H1 (cell line): ENCODE measurements around the gene CPM. TPM values are rescaled to one million over a fixed set of nuclear protein-coding genes. Genes with fewer than 3 reads are reported as not detected.

Experiments used
- CTCF ChIA-PET: fragments of 300-600 bp; sonication (Branson Sonifier 250); formaldehyde crosslinking; loops from one replicate; lab custom pipeline; 2021; ENCODE audit not compliant: partially characterized antibody; lab: Charles Lee
- POLR2A ChIA-PET: fragments of 300-600 bp; sonication (Branson Sonifier 250); formaldehyde crosslinking; loops from one replicate; lab custom pipeline; 2021; ENCODE audit warnings: inconsistent platforms; ENCODE audit not compliant: partially characterized antibody; lab: Charles Lee
- DNase-seq, 2 experiments: peaks; one replicate each; pipeline versions ENCODE4 v3.0.0 to v3.0.0-alpha.2; 2010 to 2022; ENCODE audit warnings: low spot score in 2 of 2, low read depth in 1 of 2, mixed read lengths in 1 of 2
- FAIRE-seq: peaks from 2 replicates; lab custom pipeline; 2011; peaks lifted over from hg19 to GRCh38; lab: Jason Lieb, UNC
- H2AFZ ChIP-seq: 2 replicates; pipeline ENCODE4 v1.8.1; 2012; ENCODE audit warnings: low read length, inconsistent platforms
- H2AK5ac ChIP-seq: 2 replicates; pipeline ENCODE4 v1.6.1; 2013; ENCODE audit warnings: low read depth, low read length
- H2BK120ac ChIP-seq: replicated peaks from 2 replicates; pipeline ENCODE3; 2013; ENCODE audit warnings: low read depth, low read length, inconsistent platforms
- H2BK12ac ChIP-seq: 2 replicates; pipeline ENCODE4 v1.6.1; 2013; ENCODE audit warnings: low read depth, low read length
- H2BK15ac ChIP-seq: 2 replicates; pipeline ENCODE4 v1.6.1; 2013; ENCODE audit warnings: low read length
- H2BK20ac ChIP-seq: 2 replicates; pipeline ENCODE4 v1.6.1; 2013; ENCODE audit warnings: low read length
- H2BK5ac ChIP-seq: 2 replicates; pipeline ENCODE4 v1.6.1; 2013; ENCODE audit warnings: low read depth, low read length
- H3K14ac ChIP-seq: 2 replicates; pipeline ENCODE4 v1.6.1; 2013; ENCODE audit warnings: inconsistent platforms; ENCODE audit not compliant: insufficient read length
- H3K18ac ChIP-seq: 2 replicates; pipeline ENCODE4 v1.6.1; 2013; ENCODE audit warnings: low read length; ENCODE audit errors: extremely low read depth
- H3K23ac ChIP-seq: 2 replicates; pipeline ENCODE4 v1.6.1; 2013; ENCODE audit warnings: inconsistent platforms; ENCODE audit not compliant: insufficient read length
- H3K23me2 ChIP-seq: 2 replicates; pipeline ENCODE4 v1.6.1; 2013; ENCODE audit warnings: low read depth, low read length
- H3K27ac ChIP-seq: 2 replicates; pipeline ENCODE4 v1.6.1; 2011; ENCODE audit warnings: low read depth, low read length, inconsistent platforms
- H3K27me3 ChIP-seq, 4 experiments: replicated peaks in 1 of 4; 1 replicate in 1 of 4; 2 replicates in 3 of 4; pipeline versions ENCODE4 v1.6.1 to v1.8.1; 2011 to 2013; ENCODE audit warnings: low read length in 3 of 4, mild to moderate bottlenecking in 3 of 4, inconsistent platforms in 2 of 4, mixed read lengths in 2 of 4, moderate library complexity in 1 of 4; ENCODE audit not compliant: control insufficient read depth in 3 of 4, insufficient read depth in 3 of 4; ENCODE audit errors: extremely low read depth in 1 of 4
- H3K36me3 ChIP-seq, 4 experiments: 2 replicates each; pipeline versions ENCODE4 v1.6.1 to v1.8.1; 2011 to 2013; ENCODE audit warnings: mild to moderate bottlenecking in 4 of 4, low read length in 3 of 4, moderate library complexity in 2 of 4, control low read depth in 1 of 4, inconsistent platforms in 1 of 4; ENCODE audit not compliant: insufficient read depth in 4 of 4, control insufficient read depth in 2 of 4
- H3K4ac ChIP-seq: replicated peaks from 2 replicates; pipeline ENCODE3; 2013; ENCODE audit warnings: low read length, low read depth, mixed read lengths, inconsistent platforms; ENCODE audit not compliant: insufficient read length
- H3K4me1 ChIP-seq, 4 experiments: replicated peaks in 1 of 4; 1 replicate in 1 of 4; 2 replicates in 3 of 4; pipeline versions ENCODE4 v1.6.1 to v1.8.1; 2011 to 2013; ENCODE audit warnings: low read length in 3 of 4, inconsistent platforms in 2 of 4, mixed read lengths in 1 of 4; ENCODE audit not compliant: insufficient read depth in 4 of 4, control insufficient read depth in 3 of 4
- H3K4me2 ChIP-seq, 2 experiments: 2 replicates each; pipeline versions ENCODE4 v1.6.1 to v1.8.1; 2011 to 2013; ENCODE audit warnings: low read depth in 2 of 2, low read length in 2 of 2, control low read depth in 1 of 2, inconsistent platforms in 1 of 2, mild to moderate bottlenecking in 1 of 2; ENCODE audit not compliant: insufficient read depth in 1 of 2
- H3K4me3 ChIP-seq, 4 experiments: fragments of 200-600, 300-600 bp in 1 of 4; sonication (generic), shearing (Covaris generic), sonication (Bioruptor Twin) in 1 of 4; 2 replicates each; pipeline versions ENCODE4 v1.5.1 to v1.8.1; 2011 to 2016; ENCODE audit warnings: low read length in 4 of 4, low read depth in 3 of 4, control low read depth in 2 of 4, inconsistent platforms in 2 of 4, mild to moderate bottlenecking in 2 of 4, mixed read lengths in 1 of 4, moderate library complexity in 1 of 4; ENCODE audit not compliant: insufficient read depth in 2 of 4; ENCODE audit errors: extremely low read depth in 1 of 4
- H3K56ac ChIP-seq: replicated peaks from 2 replicates; pipeline ENCODE3; 2013; ENCODE audit warnings: low read depth, mild to moderate bottlenecking, mixed read lengths, low read length, inconsistent platforms; ENCODE audit not compliant: insufficient read length
- H3K79me1 ChIP-seq: 2 replicates; pipeline ENCODE4 v1.6.1; 2013; ENCODE audit warnings: low read depth, low read length, control low read depth
- H3K79me2 ChIP-seq, 2 experiments: 2 replicates each; pipeline versions ENCODE4 v1.6.1 to v1.8.1; 2012 to 2013; ENCODE audit warnings: low read length in 2 of 2, mild to moderate bottlenecking in 2 of 2, inconsistent platforms in 1 of 2; ENCODE audit not compliant: insufficient read depth in 2 of 2, control insufficient read depth in 1 of 2
- H3K9ac ChIP-seq, 4 experiments: replicated peaks in 1 of 4; 1 replicate in 1 of 4; 2 replicates in 3 of 4; pipeline versions ENCODE4 v1.6.1 to v1.8.1; 2011 to 2013; ENCODE audit warnings: low read depth in 3 of 4, low read length in 3 of 4, control low read depth in 2 of 4, mild to moderate bottlenecking in 2 of 4, moderate library complexity in 2 of 4, inconsistent platforms in 1 of 4; ENCODE audit errors: extremely low read depth in 1 of 4
- H3K9me3 ChIP-seq, 2 experiments: 2 replicates each; pipeline versions ENCODE4 v1.6.1 to v1.8.1; 2012 to 2013; ENCODE audit warnings: mild to moderate bottlenecking in 2 of 2, moderate library complexity in 2 of 2, control low read depth in 1 of 2, inconsistent platforms in 1 of 2, low read depth in 1 of 2, low read length in 1 of 2, mixed read lengths in 1 of 2; ENCODE audit not compliant: insufficient read depth in 2 of 2
- H4K20me1 ChIP-seq, 2 experiments: replicated peaks in 1 of 2; 2 replicates each; pipeline versions ENCODE3 to v1.8.1; 2011 to 2013; ENCODE audit warnings: inconsistent platforms in 2 of 2, low read length in 2 of 2, mild to moderate bottlenecking in 1 of 2; ENCODE audit not compliant: insufficient read depth in 2 of 2, control insufficient read depth in 1 of 2
- H4K5ac ChIP-seq: 2 replicates; pipeline ENCODE4 v1.6.1; 2013; ENCODE audit warnings: low read length, low read depth, mixed read lengths, inconsistent platforms; ENCODE audit not compliant: insufficient read length
- H4K8ac ChIP-seq: 2 replicates; pipeline ENCODE4 v1.8.0; 2013; ENCODE audit warnings: mild to moderate bottlenecking, moderate library complexity, low read length, inconsistent platforms; ENCODE audit not compliant: insufficient read depth; ENCODE audit errors: extremely low read depth
- H4K91ac ChIP-seq: replicated peaks from 2 replicates; pipeline ENCODE3; 2013; ENCODE audit warnings: low read length, mixed read lengths, inconsistent platforms; ENCODE audit not compliant: insufficient read length
- CBX5 ChIP-seq: fragments of 300-800, 300-1000 bp; sonication (generic); IDR thresholded peaks from 2 replicates; pipeline ENCODE4 v1.7.1; 2016; ENCODE audit warnings: antibody characterized with exemption, low read length, low read depth
- CBX8 ChIP-seq: fragments of 300-800, 300-1000 bp; sonication (generic); IDR thresholded peaks from 2 replicates; pipeline ENCODE4 v1.7.1; 2016; ENCODE audit warnings: low read depth, low read length, borderline replicate concordance
- CHD1 ChIP-seq: IDR thresholded peaks from 2 replicates; pipeline ENCODE4 v1.6.1; 2012; ENCODE audit warnings: low read depth, low read length, improper control_type of control experiment
- EGR1 ChIP-seq: IDR thresholded peaks from 2 replicates; pipeline ENCODE4 v1.6.1; 2011; ENCODE audit warnings: low read depth, low read length, borderline replicate concordance
- JUND ChIP-seq: IDR thresholded peaks from 2 replicates; pipeline ENCODE4 v1.6.1; 2011; ENCODE audit warnings: mild to moderate bottlenecking, improper control_type of control experiment, low read length
- RXRA ChIP-seq: IDR thresholded peaks from 2 replicates; pipeline ENCODE4 v1.6.1; 2011; ENCODE audit warnings: low read depth, mild to moderate bottlenecking, low read length, moderate library complexity; ENCODE audit not compliant: insufficient read depth
- SP4 ChIP-seq: IDR thresholded peaks from 2 replicates; pipeline ENCODE4 v1.6.1; 2012; ENCODE audit warnings: low read length, inconsistent platforms
- TAF1 ChIP-seq: IDR thresholded peaks from 2 replicates; pipeline ENCODE4 v1.6.1; 2011; ENCODE audit warnings: mild to moderate bottlenecking, low read depth, low read length
- TAF7 ChIP-seq: optimal IDR thresholded peaks from 2 replicates; pipeline ENCODE3; 2011; ENCODE audit warnings: low read depth, mild to moderate bottlenecking, inconsistent platforms, low read length, moderate library complexity, borderline replicate concordance
- WGBS, 2 experiments: shearing (Covaris generic) in 1 of 2; methylation state at CpG; one replicate each; pipeline versions ENCODE4 v1.1.6 to v1.1.7; 2013 to 2015; ENCODE audit warnings: low lambda C conversion rate in 2 of 2, mixed read lengths in 2 of 2, inconsistent platforms in 1 of 2, low coverage in 1 of 2, missing lambda C conversion rate in 1 of 2; ENCODE audit not compliant: insufficient replicate concordance in 2 of 2, insufficient coverage in 1 of 2, insufficient read length in 1 of 2; ENCODE audit errors: extremely low coverage in 1 of 2, missing lambda C conversion rate in 1 of 2; 5-methylcytosine and 5-hydroxymethylcytosine counted together
- polyA plus RNA-seq, 7 experiments: library from polyadenylated mRNA; depleted of rRNA in 3 of 7; stranded (reverse) in 5 of 7; unstranded in 2 of 7; fragments of >200 nt in 5 of 7; fragments of 200-250 nt in 2 of 7; gene quantifications; 1 replicate in 5 of 7; 2 replicates in 1 of 7; 4 replicates in 1 of 7; pipeline versions ENCODE4 v1.2.1 to v1.2.3, GENCODE V29; 2011 to 2013; ENCODE audit warnings: missing spikeins in 2 of 7, mixed read lengths in 2 of 7
- total RNA-seq: library from RNA; stranded (reverse); fragmentation: NEBNext Ultra II Directional; extraction: Animal tissue kit (Norgen Biotek cat#: 25700); gene quantifications from 2 replicates; pipeline ENCODE4 v1.2.1, GENCODE V29; 2021
- TF ChIP-seq, protein P1 (sequence below): IDR thresholded peaks from 2 replicates; pipeline ENCODE4 v1.6.1; 2011; ENCODE audit warnings: low read depth, mild to moderate bottlenecking, low read length; ENCODE audit not compliant: insufficient read depth
- TF ChIP-seq, protein P2 (sequence below): IDR thresholded peaks from 2 replicates; pipeline ENCODE4 v1.6.1; 2011; ENCODE audit warnings: low read length, improper control_type of control experiment

The CPM gene
- total and polyA plus RNA-seq, 2 of the 8 experiments (the other 6 are each of a cell fraction or from before 2014, with no cell fraction given), result 0.33 to 3.1 TPM

DNA sequence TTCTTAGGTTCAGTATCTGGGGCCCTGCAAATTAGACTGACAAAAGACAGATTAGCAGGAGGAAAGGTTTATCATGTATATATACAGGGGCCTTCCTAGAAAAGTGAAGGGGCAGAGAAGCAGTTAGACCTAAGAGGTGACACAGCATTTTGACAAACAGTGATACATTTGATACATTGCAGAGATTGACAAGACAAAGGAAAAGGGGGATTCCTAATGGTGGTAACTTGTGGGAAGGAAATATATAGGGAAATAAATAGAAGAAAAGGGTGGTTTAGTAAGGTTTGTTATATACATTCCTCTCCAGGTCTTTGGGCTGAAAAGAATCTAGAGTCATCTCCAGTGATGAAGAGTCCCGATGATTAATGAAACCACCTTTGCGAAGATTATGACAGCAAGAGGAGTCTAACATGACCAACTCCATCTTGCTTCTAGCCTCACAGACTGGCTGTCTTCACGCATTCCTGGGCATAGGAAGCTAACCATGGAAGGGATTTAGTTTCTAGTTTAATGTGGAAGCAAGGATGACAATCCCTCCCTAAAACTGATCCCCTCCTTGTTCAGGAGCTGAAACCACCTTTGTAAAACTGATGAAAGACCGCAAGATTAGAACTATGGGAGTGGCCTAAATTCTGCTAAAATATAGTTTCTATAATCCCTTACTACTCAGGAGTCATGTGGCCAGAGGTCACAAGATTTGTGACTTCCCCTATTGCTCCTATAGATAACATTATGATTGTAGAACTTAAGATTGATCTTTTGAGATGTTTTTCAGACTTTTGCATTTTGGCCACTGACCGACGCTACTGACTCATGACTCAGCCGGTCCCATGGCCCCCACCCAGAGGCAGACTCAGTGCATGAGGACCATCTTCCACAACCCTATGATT, 31.1 kb upstream of the CPM start:
- no peak overlapping the region for H2AK5ac ChIP-seq
- POLR2A ChIA-PET, result no interaction called here
- no peak overlapping the region for H2BK12ac ChIP-seq
- H3K79me2 ChIP-seq, result no peaks in the 10 kb centered on the region
- H3K14ac ChIP-seq, result no peak overlapping the region
- H3K18ac ChIP-seq, result no peak overlapping the region; the same call in 1 of the 2 replicates
- no peak overlapping the region for H2BK5ac ChIP-seq
- no peak overlapping the region for H3K23ac ChIP-seq
- H3K23me2 ChIP-seq, result no peaks in the 10 kb centered on the region
- DNase-seq (no peak), FAIRE-seq (no peak)
- 0 out of 2 replicates have a peak overlapping the region, but pooled peaks have one; percentile 14 for H2AFZ ChIP-seq
- no peak overlapping the region for H4K5ac ChIP-seq
- H3K27me3 ChIP-seq, result peaks cover 0 to 1% (median 0%) of the 10 kb centered on the region in 4 experiments; a peak in 1 of 7 replicates
- H3K9me3 ChIP-seq, result no peaks in the 10 kb centered on the region
- H4K8ac ChIP-seq, result no peak overlapping the region
- H3K4me3 ChIP-seq, result 0 out of 8 replicates have a peak overlapping the region, but pooled peaks of 1 of the 4 experiments have one; percentile 4
- no peak overlapping the region for H3K4ac ChIP-seq
- 91% methylated on average over 7 of the region's 7 CpGs; no CpG with 5 or more reads in 1 of the 2 experiments for WGBS, 2 experiments
- H3K9ac ChIP-seq, result no peak overlapping the region
- H2BK15ac ChIP-seq, result no peak overlapping the region
- no peak overlapping the region for H2BK20ac ChIP-seq
- H3K27ac ChIP-seq, result no peak overlapping the region
- no peaks in the 10 kb centered on the region for H3K36me3 ChIP-seq
- CTCF ChIA-PET, result no interaction called here
- no peaks in the 10 kb centered on the region for H3K79me1 ChIP-seq
- H3K56ac ChIP-seq, result no peak overlapping the region
- H4K91ac ChIP-seq, result no peak overlapping the region
- H3K4me2 ChIP-seq, result no peak overlapping the region
- H4K20me1 ChIP-seq, result no peaks in the 10 kb centered on the region
- peak overlapping the region; percentile 86 for H2BK120ac ChIP-seq
- peaks cover 0 to 3% (median 1%) of the 10 kb centered on the region in 4 experiments; a peak in 2 of 7 replicates for H3K4me1 ChIP-seq
- TF ChIP-seq, protein P1, sequence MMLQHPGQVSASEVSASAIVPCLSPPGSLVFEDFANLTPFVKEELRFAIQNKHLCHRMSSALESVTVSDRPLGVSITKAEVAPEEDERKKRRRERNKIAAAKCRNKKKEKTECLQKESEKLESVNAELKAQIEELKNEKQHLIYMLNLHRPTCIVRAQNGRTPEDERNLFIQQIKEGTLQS, result no peak
- TF ChIP-seq CBX8 (no peak), TAF1 (no peak), SP4 (no peak), TAF7 (no peak), CBX5 (no peak), EGR1 (no peak), RXRA (no peak), CHD1 (no peak), JUND (no peak)
- TF ChIP-seq, protein P2, sequence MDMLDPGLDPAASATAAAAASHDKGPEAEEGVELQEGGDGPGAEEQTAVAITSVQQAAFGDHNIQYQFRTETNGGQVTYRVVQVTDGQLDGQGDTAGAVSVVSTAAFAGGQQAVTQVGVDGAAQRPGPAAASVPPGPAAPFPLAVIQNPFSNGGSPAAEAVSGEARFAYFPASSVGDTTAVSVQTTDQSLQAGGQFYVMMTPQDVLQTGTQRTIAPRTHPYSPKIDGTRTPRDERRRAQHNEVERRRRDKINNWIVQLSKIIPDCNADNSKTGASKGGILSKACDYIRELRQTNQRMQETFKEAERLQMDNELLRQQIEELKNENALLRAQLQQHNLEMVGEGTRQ, result no peak
